ENCODE measurements around the gene RPL27.

RPL27 gene

DNA sequence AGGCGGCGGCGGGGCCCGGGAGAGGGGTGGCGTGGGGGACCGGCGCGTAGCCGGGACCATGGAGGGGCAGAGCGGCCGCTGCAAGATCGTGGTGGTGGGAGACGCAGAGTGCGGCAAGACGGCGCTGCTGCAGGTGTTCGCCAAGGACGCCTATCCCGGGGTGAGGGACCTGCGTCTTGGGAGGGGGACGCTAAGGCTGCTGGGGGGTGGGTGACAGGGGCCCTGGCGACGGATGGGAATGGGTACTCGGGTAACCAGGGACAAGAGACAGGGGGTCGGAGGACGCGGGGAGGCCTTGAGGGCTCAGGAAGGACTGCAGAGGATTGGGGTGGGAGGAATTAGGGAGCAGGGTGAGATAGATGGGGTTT, 27.1 kb downstream of the RPL27 start:
- peak overlapping the region in 1 of 2 donors; percentile 81 for H3K27ac ChIP-seq
- DNase-seq (ENCODE audit: low spot score) = no peak
- peak overlapping the region; percentile 74 for H3K4me3 ChIP-seq
- TF ChIP-seq, protein P1, sequence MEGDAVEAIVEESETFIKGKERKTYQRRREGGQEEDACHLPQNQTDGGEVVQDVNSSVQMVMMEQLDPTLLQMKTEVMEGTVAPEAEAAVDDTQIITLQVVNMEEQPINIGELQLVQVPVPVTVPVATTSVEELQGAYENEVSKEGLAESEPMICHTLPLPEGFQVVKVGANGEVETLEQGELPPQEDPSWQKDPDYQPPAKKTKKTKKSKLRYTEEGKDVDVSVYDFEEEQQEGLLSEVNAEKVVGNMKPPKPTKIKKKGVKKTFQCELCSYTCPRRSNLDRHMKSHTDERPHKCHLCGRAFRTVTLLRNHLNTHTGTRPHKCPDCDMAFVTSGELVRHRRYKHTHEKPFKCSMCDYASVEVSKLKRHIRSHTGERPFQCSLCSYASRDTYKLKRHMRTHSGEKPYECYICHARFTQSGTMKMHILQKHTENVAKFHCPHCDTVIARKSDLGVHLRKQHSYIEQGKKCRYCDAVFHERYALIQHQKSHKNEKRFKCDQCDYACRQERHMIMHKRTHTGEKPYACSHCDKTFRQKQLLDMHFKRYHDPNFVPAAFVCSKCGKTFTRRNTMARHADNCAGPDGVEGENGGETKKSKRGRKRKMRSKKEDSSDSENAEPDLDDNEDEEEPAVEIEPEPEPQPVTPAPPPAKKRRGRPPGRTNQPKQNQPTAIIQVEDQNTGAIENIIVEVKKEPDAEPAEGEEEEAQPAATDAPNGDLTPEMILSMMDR (IDR thresholded peaks at IDR 0.05) = no peak

DNA sequence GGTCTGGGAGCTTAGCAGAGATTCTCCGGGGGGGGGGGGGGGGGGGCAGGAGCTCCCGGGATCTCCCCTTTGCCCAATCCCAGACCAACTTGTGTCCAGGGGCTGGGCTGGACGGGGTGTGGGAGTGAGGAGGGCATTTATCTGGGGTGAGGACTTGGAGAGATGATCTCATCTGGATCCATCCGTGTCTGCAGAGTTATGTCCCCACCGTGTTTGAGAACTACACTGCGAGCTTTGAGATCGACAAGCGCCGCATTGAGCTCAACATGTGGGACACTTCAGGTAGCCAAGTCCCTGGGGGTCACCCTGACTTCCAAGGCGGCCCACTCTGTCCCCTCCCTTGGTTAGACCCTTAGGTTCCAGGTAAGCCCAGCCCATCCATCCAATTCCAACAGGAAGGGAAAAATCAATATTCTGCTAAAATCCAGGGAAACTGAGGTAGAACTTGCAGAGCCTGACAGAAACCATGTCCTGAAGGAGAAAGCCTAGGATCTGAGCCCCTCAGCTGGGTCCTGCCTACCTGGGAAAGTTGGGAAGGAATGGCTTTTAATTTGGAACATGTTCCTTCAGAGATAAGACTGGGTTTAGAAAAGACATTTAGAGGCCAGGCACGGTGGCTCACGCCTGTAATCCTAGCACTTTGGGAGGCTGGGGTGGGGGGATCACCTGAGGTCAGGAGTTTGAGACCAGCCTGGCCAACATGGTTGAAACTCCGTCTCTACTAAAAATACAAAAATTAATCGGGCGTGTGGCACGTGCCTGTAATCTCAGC, 27.7 kb downstream of the RPL27 start:
- TF ChIP-seq, protein P1 (IDR thresholded peaks at IDR 0.05) = no peak
- H3K27ac ChIP-seq = peak overlapping the region in 1 of 2 donors; percentile 81
- no peak for DNase-seq (ENCODE audit: low spot score)
- H3K4me3 ChIP-seq = peak overlapping the region; percentile 74

DNA sequence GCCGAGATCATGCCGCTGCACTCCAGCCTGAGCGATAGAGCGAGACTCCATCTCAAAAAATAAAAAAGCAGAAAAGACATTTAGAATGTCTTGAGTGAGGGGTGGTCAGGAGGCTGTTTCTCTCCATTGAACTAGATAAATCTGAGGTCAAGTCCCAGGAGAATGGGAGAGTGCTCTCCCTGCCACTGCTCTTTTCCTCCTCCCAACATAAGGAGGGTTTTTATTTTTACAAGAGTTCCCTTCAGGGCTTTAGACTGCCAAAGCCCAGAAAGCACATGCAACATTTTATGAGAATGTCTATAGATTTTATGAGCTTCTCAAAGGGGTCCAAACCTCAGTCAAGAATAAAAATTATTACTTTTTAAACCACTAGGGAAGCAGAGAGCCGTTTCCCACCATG, 28.4 kb downstream of the RPL27 start:
- DNase-seq (ENCODE audit: low spot score) = no peak
- no peak overlapping the region for H3K27ac ChIP-seq
- TF ChIP-seq, protein P1 (IDR thresholded peaks at IDR 0.05) = no peak
- H3K4me3 ChIP-seq = no peak overlapping the region

DNA sequence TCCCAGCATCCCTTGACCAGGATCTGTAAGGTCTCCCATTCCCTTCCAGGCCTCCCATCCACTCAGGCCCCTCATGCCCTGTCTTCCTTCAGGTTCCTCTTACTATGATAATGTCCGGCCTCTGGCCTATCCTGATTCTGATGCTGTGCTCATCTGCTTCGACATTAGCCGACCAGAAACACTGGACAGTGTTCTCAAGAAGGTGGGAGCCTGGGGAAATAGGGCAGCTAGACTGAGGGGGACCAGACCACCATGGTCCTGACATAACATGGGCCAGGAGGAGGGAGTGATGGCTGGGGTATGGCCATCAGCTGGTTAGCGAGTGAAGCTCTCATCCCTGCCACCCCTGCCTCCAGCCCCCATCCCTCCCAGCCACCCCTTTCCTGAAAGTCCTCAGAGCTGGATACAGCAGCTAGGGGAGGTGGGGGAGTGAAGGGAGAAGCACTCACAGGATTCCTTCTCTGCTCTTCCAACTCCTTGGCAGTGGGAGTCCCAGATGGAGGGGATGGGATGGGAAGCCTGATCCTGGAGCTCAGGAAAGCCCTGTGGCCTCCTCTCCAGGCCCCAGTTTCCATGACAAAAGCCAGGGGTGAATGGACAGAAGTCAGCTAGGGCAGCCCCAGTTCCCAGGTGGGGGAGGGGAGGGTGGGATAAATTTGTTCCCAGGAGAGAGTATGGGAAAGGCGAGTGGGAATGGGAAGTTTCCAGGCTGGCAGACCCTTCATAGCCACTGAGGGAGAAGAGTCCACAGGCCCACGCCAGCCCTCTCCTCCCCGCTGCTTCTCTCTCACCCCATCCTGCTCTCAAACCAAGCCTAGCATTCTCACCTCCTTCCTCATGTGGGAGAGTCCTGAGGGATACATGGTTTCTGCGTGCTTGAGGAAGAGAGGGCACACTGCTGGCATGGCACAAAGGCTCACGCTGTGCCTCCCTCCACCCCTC, 29.1 kb downstream of the RPL27 start:
- TF ChIP-seq, protein P1 (IDR thresholded peaks at IDR 0.05) = no peak
- Histone ChIP-seq H3K27ac (no peak overlapping the region), H3K4me3 (no peak overlapping the region)
- DNase-seq (ENCODE audit: low spot score) = no peak

DNA sequence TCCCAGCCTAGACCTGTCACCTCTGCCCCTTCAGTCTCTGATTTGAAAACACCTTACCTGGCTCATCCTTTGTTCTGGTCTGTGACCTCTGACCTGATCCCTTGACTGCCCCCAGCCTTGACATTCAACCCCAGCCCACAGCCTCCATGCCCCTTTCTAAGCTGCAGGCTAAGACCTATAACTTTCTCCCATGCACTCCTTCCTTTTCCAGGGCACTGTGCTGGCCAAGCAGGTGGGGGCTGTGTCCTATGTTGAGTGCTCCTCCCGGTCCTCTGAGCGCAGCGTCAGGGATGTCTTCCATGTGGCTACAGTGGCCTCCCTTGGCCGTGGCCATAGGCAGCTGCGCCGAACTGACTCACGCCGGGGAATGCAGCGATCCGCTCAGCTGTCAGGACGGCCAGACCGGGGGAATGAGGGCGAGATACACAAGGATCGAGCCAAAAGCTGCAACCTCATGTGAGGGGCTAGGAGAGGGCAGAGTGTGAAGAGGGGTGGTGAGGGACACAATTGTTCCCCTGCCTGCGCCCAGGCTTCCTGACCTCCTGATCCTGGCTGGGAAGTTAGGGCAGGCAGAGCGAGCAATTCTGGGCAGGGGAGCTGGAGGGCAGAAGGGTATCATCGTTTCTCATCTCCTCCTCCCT, 30.1 kb downstream of the RPL27 start:
- H3K27ac ChIP-seq = no peak overlapping the region
- no peak overlapping the region for H3K4me3 ChIP-seq
- TF ChIP-seq, protein P1 (IDR thresholded peaks at IDR 0.05) = no peak
- no peak for DNase-seq (ENCODE audit: low spot score)

DNA sequence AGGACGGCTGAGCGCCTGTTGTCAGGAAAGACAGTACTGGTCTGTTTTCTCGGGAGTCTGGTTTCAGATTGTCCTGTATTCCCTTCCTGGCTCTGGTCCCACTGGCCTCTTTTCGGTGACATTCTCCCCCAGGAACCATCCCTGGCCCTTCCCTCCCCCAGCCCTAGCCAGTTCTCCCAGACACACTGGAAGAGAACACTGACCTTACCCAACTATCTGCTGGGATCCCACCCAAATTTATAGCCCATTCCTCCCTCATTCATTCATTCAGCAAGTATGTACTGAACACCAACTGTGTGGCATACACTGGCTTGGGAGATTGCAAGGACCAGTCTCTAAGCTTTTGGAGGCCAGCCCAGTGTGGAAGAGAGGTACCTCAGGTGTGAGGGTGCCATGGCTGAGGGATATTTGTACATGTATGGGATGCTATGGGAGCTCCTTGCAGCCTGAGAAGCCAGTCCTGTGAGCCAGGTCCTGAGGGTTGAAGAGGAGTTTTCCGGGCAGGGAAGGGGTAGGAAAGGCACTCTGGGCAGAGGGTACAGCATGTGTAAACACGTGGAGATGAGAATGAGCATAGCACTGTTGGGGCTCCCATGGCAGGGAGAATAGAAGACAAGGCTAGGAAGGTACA, 32.0 kb downstream of the RPL27 start:
- Histone ChIP-seq H3K4me3 (no peak overlapping the region), H3K27ac (no peak overlapping the region)
- TF ChIP-seq, protein P1 (IDR thresholded peaks at IDR 0.05) = no peak
- no peak for DNase-seq (ENCODE audit: low spot score)
